Fibroblast of the aortic adventitia (primary cell): ENCODE results near the gene TOMM70. TPM values are rescaled to one million over a fixed set of nuclear protein-coding genes. Genes with fewer than 3 reads are reported as not detected.
A peak's percentile ranks its signal among the peaks of the same experiment; 100 is the strongest.

Experiments
- DNase-seq: peaks from one replicate; pipeline ENCODE4 v3.0.0-alpha.2; 2010; ENCODE audit warnings: low read depth
- H3K4me3 ChIP-seq: 2 replicates; pipeline ENCODE4 v1.5.1; 2011; ENCODE audit warnings: low read depth, mild to moderate bottlenecking, control low read depth, low read length, moderate library complexity
- CTCF ChIP-seq: IDR thresholded peaks from 2 replicates; pipeline ENCODE4 v1.5.1; 2011; ENCODE audit warnings: mild to moderate bottlenecking, low read length, control low read depth, inconsistent platforms; ENCODE audit not compliant: insufficient read depth
- total RNA-seq: library from RNA; depleted of rRNA; stranded (reverse); fragments of >200 nt; gene quantifications from 2 replicates; pipeline ENCODE4 v1.2.3, GENCODE V29; 2012; ENCODE audit warnings: low replicate concordance

The TOMM70 gene
- total RNA-seq, 1 donor = 62.0 TPM

- no peak for DNase-seq
Observed at GRCh38 chr3:100370756-100371155, 30.1 kb downstream of the TOMM70 start.

GRCh38 chr3:100368441-100368840 is 32.4 kb downstream of the TOMM70 start:
- no peak for TF ChIP-seq CTCF
- H3K4me3 ChIP-seq = no peak overlapping the region
- no peak for DNase-seq

More at GRCh38 chr3:100370756-100371155, 30.1 kb downstream of the TOMM70 start:
- H3K4me3 ChIP-seq = no peak overlapping the region
- TF ChIP-seq CTCF = no peak

- H3K4me3 ChIP-seq = no peak overlapping the region
- no peak for TF ChIP-seq CTCF
- no peak for DNase-seq
Observed at GRCh38 chr3:100366424-100366823, 34.5 kb downstream of the TOMM70 start.

GRCh38 chr3:100364421-100364820 is 36.5 kb downstream of the TOMM70 start:
- no peak for DNase-seq
- H3K4me3 ChIP-seq = no peak overlapping the region
- no peak for TF ChIP-seq CTCF

- DNase-seq = peak; percentile 20
- no peak for TF ChIP-seq CTCF
- H3K4me3 ChIP-seq = no peak overlapping the region
Observed at GRCh38 chr3:100361897-100362296, 39.0 kb downstream of the TOMM70 start.

- no peak for TF ChIP-seq CTCF
- no peak for DNase-seq
- H3K4me3 ChIP-seq = no peak overlapping the region
Observed at GRCh38 chr3:100360757-100361496, 40.0 kb downstream of the TOMM70 start.

- no peak for TF ChIP-seq CTCF
- no peak overlapping the region for H3K4me3 ChIP-seq
- no peak for DNase-seq
Observed at GRCh38 chr3:100359035-100359434, 41.9 kb downstream of the TOMM70 start.
